HTERT RPE-1 (cell line): ENCODE measurements around the gene FAM193A.
"Not testable (repeated sequence)": the region's sequence is repeated elsewhere in the genome, so short reads cannot be mapped to it uniquely, and the experiment has no call there.

Experiments used
- in situ Hi-C: fragments of 300-500 bp; cut with MboI; formaldehyde crosslinking; loops from 4 replicates; pipeline ENCODE4 v1.14.3; 2020; ENCODE audit warnings: low sequenced_read_pairs

FAM193A gene

DNA sequence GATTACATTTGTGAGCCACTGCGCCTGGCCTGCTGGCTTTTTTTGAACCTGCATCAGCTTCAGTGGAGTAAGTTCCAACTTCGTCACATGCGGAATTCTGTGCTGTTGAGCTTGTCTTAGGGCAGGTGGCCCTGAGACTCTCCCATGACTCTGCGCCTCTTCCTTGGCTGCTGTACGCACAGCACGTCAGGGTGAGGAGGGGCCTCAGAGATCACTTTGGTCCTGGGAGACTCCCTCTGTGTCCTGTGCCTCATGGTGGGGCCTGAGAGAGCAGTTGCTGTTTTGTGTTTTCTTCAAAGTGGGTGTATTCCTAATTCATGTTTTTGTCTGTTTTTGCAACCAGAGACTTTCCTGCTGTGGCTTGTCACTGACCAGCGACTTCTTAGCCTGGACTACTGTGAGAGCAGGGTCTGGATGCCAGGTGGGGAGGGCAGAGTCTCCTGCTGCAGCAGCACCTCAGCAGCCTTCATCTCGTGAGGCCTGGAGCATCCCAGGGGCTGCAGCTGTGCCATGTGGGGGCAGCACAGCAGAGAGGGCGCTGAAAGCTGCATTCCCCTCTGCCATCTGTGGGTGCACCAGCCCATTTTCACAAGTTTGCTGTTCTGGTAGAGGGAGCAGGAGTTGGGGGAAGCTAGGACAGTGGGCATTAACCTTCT, 111.8 kb downstream of the FAM193A start:
- in situ Hi-C loops, result no loop called here

DNA sequence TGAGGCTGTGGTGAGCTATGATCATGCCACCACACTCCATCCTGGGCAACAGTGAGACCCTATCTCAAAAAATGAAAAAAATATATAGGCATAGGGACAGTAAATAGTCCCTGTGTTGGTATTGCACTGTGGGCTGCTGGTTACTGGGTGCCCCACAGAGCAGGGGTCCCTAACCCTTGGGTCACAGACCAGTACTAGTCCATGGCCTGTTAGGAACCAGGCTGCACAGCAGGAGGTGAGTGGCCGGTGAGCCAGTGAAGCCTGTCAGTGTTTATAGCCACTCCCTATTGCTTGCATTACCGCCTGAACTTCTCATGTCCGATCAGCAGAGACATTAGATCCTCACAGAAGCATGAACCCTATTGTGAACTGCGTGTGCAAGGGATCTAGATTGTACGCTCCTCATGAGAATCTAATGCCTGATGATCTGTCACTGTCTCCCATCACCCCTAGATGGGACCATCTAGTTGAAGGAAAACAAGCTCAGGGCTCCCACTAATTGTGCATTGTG, 113.2 kb downstream of the FAM193A start:
- in situ Hi-C loops, result no loop called here

DNA sequence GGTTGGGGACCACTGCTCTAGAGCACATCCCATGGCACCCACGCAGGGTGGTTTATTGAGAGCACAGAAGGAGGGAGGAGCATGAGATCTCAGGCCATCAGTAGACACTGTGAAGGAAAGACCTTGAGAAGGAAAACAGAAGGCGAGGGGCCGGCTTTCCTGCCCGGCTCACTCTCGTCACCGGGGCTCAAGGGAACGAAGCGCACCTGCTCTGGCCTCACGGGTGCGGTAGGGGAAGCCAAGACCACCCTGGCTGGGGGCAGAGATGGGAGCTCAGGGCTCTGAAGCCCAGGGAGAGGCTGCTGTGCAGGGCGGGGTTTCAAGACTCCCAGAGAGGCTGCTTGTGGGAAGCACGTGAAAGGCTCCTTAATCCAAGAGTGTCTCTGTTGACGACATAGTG, 113.8 kb downstream of the FAM193A start:
- in situ Hi-C loops, result no loop called here

DNA sequence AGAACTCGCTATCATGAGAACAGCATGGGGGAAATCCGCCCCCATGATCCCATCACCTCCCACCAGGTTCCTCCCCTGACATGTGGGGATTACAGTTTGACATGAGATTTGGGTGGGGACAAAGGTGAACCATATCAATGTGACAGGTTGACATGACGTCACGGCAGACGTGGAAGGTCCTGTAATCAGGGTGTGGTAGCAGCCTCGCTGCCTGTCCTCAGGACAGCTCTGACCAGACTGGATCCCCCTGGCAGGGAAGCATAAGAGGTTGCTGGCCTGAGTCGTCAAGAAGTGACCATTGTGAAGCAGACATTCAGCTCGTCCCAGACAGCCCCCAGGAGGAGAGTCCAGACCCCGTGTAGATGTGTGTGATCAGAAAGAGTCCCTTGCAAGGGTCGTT, 115.1 kb downstream of the FAM193A start:
- in situ Hi-C loops, result no loop called here

DNA sequence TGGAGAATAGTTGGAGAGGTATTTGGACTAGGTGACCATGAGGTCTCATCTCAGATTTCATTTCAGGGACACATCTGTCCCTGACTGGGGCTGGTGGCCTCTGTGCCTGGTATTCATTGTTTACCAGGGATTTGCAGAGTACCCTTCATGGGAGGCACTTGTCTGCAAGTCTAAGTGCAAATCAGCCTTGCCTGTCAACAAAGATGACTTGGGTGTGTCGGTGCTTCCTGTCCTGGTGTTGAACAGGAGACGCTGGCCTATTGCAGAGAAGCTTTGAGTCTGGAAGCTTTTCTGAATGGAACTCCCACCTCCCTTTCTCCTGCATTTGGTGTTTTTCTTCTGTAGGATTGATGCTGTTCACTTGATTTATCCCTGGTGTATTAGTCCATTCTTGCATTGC, 115.6 kb downstream of the FAM193A start:
- in situ Hi-C loops, result no loop called here

DNA sequence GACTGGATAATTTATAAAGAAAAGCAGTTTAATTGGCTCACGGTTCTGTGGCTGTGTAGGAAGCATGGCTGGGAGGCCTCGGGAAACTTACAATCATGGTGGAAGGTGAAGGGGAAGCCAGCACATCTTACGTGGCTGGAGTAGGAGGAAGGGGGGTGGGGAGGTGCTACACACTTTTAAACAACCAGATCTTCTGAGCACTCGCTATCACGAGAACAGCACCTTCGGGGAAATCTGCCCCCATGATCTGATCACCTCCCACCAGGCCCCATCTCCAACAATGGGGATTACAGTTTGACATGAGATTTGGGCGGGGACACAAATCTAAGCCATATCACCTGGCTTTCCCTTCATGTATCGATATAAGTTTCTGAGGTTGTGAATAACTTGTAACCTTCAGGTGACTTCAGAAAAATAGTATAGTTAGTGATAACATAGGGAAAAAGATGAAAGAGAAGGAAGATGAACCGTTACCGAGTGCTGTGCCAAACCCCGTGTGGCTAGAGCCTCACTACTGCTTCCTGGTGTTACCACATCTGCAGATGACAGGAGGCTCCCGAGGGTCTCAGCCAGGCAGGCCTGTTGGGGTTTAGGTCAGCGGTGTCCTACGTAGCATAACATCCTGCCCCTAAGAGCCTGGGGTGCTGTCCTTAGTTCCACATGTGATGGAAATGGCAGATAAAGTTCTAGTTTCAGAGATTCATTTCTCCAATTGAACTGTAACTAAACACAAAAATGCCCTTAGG, 116.1 kb downstream of the FAM193A start:
- in situ Hi-C loops, result no loop called here

DNA sequence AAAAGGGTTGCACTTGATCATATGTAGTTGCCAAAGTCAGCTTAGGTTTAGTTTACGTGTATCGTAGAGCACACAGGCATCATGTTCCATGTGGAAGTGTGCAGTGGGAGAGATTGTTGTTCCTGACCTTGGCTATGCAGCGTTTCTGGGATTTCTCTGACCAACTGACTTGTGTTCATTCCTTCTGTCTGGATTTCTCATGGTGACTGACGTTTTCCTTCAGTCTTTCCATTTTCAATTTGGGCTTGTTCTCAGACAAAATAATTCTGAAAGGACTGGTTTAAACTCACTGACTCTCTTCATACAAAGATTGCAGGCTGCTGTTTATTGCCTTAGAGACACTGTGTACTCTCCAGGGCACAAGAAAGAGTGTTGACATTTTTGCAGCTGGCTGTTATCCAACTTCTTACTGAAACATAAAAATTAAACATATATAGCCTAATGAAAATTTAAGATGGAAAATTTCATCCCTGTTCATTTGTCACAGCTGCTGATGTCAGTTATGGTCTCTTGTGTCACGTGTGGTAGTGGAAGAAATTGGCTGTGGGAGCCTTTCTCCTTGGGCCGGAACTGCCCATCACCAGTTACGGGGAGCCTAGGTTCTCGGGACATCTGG, 124.3 kb downstream of the FAM193A start:
- in situ Hi-C loops, result no loop called here

DNA sequence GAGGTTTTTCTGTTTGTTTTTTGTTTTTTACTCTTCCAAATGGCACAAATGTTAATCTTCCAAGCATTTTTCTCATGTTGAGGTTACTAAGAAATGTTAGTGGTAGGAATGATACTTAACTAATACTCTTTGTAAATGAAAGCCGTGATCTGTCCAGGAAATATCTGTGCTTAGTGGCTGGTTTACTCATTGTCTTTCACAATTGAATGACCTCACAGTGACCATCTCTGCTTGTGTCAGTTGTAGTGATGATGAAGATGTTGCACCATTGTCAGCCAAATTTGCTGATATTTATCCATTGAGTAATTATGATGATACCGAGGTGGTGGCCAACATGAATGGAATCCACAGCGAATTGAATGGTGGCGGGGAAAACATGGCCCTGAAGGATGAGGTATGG, 126.2 kb downstream of the FAM193A start:
- in situ Hi-C loops, result no loop called here

DNA sequence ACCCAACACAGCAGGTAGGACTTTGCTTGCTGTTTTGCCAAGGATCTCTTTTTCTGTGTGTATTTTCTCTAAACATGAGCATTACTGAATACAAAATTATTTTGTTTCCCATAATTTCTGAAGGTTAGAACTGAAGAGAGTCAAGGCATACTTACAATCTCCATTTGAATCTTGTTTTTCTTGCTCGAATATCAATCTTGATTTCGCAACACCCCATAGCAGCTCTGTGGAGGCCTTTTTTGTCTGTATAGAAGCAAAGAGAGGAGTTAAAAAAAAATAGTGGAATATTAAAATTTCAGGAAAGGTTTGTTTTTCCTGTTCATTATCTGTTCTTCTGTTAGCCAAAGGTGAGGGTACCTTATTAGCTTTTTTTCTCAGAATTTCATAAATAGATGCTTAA, 126.8 kb downstream of the FAM193A start:
- in situ Hi-C loops, result no loop called here

DNA sequence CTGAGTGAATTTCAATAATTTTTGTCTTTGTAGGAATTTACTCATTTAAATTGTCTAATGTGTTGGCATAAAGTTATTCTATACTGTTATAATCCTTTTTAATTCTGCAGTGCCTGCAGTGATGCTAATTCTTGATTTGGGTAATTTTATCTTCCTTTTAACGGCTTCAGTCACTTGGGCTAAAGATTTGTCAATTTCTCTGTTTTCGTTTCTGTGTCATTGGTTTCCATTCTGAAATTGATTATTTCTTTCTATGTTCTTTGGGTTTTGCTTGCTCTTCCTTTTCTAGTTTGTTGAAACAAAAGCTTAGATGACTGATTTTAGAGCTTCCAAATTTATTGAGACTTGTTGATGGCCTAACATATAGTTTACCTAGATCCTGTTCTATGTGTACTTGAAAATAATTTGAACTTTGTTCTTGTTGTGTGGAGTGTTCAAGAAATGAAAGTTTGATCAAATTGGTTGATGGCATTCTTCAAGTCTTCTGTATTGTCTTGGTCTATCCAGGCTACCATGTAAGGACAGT, 130.3 kb downstream of the FAM193A start:
- in situ Hi-C loops, result no loop called here

DNA sequence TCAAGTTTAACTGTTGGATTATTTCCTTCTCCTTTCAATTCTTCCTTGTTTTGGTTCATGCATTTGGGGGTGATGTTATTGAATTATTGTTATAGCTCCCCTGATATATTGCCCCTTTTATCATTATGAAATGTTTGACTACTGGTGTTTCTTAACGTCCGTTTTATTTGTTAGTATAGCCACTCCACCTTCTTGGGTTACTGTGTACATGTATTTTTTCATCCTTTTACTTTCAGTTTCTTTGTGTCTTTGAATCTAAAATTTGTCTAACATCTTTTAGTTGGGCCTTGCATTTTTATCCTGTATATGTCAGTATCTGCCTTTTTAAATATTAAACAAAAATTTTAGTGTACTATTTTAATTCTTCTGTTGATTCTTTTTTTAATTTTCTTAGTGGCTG, 131.0 kb downstream of the FAM193A start:
- in situ Hi-C loops, result no loop called here

DNA sequence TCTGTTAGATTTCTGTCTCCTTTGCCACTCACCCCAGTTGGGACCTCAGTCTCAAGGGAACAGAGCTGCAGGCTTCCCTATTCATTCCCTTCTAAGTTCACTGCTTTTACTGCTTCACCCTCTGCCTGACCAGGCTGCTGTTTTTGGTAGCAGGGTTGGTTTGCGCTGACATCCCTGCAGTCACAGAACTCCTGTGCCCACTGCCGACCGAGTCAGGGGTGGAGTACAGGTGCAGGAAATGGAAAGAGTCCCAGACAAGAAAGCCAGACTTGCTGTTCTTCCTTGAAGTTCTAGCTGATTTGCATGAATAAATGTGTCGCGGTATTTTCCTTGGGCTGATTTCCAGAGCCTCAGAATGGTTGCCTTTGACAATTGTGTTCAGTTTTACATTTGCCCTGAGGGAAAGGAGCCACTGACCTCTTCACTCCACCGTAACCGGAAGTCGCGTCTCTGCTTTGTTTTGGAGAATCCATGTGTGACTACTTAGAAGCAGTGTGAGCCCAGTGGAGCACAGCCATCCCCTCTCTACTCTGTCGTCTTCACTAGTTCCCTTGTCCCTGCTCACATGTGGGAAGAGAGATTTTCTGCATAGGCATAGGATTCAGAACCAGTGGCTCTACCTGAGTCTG, 134.9 kb downstream of the FAM193A start:
- in situ Hi-C loops, result no loop called here

DNA sequence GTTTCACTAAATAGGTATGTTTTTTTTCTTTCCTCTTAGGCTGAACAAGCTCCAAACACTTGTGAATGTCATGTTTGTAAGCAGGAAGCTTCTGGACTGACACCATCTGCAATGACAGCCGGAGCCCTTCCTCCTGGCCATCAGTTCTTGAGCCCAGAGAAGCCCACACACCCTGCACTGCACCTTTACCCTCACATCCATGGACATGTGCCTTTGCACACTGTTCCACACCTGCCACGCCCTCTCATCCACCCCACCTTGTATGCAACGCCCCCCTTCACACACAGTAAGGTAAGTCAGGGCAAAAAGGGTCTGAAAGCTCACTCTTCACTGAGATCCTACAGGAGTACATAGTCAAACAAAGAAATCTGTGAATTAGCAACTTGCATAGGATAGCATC, 135.6 kb downstream of the FAM193A start:
- in situ Hi-C loops, result no loop called here

DNA sequence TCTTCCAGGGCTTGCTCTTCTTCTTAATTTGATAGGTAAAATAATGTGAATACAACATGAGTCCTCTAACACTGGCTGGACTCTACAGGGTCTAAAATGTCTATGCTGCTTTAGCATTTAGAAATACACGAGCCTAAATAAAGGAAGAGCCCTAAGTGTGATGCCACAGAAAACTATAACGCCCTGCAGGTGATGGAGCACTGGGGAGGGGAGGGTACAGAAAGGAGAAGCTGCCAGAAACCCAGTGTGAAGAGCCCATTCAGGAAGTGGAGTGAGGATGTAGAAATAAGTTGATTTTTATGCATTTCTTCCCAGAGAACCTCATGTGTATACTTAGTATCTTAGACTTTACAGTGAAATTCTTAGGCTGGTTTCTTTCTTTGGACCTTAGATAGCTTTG, 136.3 kb downstream of the FAM193A start:
- in situ Hi-C loops, result no loop called here

DNA sequence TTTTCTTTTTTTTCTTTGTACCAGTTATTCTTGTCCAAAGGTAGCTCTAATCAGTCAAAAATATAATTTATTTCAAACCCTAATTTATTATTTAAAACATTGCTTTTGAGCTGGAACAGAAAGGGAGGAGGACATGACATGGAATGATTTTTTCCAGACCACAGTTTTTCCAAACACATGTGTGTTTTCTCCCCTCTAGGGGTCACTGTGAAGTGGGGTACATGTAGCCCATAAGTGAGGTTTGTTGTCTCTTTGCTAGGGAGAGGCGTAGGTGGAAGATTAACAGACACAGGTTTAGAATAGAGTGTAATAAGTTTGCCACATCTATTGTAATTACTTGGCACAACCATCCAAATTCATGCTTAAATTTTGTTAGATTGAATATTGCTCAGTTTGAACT, 136.7 kb downstream of the FAM193A start:
- in situ Hi-C loops, result no loop called here

DNA sequence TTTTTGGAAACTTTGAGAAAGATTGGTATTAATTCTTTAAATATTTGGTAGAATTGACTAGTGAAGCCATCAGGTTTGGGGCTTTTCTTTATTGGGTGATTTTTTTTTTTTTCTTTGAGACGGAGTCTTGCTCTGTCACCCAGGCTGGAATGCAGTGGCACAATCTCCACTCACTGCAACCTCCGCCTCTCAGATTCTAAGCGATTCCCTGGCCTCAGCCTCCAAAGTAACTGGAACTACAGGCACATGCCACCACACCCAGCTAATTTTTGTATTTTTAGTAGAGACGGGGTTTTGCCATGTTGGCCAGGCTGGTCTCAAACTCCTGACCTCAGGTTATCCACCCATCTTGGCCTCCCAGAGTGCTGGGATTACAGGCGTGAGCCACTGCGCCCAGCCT, 143.3 kb downstream of the FAM193A start:
- in situ Hi-C loops, result not testable (repeated sequence)

DNA sequence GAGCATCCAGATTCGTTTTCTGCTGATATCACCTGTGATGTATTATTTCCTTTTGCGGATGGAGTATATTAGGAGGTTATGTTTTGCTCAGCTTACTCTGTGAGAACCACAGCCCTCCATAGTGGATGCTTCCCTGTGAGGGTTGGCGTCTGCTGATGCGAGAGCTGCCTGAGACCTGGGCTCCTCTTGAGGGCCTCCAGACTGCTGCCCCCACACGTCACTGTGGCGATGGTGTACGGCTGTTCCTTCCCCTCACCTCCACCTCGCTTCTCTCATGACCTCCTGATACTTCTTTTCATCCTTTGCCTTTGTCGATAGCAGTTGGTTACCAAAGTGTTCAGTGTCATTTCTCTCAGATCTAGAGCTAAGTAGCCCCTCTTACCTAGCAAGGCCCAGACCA, 148.0 kb downstream of the FAM193A start:
- in situ Hi-C loops, result no loop called here

DNA sequence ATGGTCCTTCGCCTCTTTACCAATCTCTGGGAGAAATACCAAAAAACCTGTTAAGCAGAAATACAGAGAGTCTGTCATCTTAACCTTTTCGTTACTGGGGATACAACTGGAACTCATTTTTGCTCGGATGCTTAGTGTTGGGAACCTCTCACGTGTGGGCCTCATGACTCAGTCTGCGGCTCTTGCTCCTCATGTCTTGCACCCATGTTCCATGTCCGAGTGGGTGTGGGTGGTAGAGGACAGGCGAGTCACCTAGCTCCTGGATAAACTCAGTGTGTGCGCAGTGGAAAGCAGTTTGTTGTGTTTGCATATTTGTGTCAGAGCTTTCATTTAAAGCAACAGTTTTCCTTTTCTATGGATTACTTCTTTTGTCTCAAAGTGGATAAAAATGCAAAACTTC, 149.1 kb downstream of the FAM193A start:
- in situ Hi-C loops, result no loop called here

DNA sequence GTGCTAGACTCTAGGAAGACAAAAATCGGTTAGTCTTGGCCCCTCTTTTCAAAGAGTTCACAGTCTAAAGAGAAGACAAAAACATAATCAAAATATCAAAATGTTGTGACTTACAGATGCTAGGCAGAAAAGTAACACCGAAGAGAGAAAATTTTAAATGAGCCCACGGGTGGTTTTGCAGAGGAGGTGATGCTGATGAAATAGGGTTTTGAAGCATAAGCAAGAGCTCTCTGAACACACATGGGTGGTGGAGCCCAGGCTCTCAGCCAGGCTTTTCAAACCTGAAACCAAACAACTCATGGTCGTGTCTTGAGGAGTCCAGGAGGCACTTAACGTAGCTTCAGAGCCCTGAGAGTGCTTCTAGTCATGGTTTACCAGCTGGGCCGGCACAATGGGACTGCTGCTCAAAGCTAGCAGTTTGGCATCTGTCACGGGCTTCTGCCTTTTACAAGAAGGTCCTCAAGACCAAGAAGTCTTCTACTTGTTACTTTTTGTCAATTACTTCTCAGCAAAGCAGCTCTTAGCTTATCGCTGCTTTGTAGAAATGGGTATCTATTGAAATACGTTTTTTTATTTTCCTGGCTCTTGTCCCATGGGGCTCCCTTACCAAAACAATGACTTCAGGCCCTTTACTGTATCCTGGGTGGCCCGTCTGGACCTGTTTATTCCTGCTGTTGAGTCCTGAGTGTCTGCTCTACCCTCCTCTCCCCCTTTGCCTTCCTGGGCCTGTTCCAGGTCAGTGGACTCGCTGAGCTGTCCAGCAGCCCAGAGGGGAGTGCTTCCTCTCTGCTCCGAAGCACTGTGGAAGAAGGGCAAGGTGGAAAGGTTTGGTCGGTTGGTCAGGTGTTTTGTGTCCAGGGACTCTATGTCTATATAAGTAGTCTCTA, 150.2 kb downstream of the FAM193A start:
- in situ Hi-C loops, result no loop called here

DNA sequence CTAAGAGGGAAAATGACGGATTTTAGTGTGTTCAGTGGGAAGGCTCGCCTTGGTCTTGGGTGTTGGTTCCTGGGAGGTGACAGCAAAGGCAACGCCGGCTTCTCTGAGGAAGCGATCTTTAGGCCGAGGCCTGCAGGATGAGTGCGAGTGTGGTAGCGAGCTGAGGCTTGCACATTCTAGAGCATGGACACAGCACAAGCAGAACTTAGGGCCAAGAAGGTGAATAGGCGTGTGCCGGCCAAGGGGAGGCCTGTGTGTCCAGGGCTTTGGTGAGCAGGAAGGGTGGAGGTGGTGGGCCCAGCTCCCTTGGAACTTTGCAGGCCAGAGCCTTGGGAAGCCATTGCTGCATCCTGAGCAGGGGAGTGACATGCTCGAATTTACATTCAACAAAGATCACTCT, 151.8 kb downstream of the FAM193A start:
- in situ Hi-C loops, result no loop called here
